Measurements from ENCODE around the gene C3orf62.
"Not testable (repeated sequence)": the region's sequence is repeated elsewhere in the genome, so short reads cannot be mapped to it uniquely, and the experiment has no call there.

Gene C3orf62

DNA sequence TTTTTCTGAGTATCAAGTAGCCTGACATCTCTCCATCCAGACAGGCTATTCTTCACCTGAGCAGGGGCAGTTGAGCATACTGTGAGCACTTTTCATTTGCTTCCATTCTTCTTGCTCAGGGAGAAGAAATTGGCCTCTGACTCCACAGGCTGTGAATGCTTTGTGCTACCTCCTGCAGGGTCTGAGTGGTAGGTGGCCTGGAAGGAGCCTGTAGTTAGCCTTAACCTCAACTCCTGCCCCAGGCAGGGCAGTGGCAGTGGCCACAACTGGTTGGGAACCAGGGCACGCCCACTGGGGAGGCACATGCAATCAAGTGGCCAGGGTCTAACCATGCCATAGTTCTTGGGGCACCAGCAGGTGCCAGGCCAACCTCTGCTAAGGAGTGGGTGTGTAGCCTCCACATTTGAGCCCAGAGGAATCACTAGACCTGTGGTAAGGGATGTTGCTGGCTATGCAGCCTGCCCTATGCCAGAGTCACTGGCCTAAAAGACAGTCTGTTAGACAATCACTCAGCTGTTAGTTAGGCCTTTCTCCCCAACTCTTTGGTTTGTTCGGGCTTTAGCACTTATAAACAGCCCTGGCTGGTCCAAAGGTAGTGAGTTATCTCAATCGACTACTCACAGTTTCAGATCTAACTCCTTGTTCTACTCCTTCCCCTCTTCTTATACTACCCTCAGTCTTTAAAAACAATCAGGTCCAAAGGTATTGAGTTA is 7.4 kb downstream of the C3orf62 start:
- no peak for DNase-seq (ENCODE audit: low spot score)

DNA sequence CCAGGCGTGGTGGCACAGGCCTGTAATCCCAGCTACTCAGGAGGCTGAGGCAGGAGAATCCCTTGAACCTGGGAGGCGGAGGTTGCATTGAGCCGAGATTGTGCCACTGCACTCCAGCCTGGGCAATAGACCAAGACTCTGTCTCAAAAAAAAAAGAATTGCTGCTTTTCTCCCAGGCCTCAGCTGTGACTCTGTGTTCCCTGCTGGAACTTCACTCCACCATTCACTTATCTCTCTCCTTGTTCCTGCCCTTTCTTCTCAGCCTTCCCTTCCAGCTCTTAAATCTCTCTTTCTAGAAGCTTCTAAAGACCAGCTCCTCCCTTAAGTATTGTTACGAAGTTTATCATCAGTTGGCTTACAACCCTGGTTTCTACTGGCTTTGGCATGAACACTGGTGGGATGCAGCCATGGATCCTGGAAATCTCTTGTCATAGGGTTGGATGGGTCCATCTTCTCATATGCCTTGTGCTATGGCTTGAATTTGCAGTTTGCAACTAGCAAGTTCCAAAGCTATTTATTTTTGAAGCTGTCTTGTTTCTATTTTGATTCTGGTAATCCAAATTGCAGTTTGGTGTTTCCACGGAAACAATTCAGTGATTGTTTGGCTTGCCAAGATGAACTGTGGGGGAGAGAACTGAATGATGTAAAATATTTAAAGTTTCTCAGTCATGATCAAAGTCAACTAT is 10.5 kb downstream of the C3orf62 start:
- no peak for DNase-seq (ENCODE audit: low spot score)

DNA sequence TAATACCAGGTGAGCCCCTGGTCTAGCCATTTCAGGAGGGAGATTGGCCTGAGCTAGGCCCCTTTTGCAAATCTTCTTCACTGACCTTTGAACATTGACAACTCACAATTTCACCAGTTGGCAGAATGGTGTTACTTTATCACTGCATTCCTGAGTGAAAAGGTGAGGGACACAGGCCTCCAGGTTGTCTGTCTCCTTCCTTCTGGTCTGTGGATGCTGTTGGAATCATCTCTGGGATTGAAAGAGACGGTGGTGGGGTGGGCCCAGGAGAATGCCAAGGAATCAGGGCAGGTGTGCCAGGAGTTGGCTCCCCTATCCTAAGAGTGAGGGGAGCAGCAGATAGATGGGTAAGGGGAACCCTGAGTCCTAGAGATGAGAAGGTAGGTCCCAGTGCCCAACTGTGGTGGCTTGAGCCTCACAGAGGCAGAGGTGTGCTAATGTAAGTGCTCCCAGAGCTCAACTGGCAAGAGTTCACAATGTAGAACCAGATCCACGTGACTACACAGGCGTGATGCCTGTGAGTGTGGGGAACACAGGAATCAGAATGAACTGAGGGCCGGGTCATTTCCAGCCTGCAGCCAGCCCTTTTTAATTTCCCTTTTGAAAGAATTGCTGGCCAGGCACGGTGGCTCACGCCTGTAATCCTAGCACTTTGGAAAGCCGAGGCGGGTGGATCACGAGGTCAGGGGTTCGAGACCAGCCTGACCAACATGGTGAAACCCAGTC is 11.2 kb downstream of the C3orf62 start:
- no peak for DNase-seq (ENCODE audit: low spot score)

DNA sequence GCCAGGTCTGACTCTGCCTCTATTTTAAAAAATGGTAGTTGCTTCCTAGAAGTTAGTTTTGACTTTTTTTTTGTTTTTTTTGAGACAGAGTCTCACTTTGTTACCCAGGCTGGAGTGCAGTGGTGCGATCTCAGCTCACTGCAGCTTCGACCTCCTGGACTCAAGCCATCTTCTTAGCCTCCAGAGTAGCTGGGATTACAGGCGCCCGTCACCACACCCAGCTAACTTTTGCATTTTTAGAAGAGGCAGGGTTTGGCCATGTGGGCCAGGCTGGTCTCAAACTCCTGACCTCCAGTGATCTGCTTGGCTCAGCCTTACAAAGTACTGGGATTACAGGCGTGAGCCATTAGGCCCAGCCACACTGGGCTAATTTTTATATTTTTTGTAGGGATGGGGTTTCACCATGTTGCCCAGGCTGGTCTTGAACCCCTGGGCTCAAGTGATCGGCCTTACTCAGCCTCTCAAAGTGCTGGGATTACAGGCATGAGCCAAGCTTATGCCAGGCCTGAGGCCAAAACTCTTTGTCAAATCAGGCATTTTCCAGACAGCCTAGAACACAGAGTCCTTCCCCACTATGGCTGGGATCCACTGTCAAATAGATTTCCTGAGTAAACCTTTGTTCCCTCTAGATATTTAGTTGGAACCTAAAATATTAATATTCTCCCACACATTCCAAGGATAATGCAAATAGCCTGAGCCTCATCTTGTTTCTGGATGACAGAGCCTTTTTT is 13.7 kb downstream of the C3orf62 start:
- DNase-seq (ENCODE audit: low spot score) = no peak

DNA sequence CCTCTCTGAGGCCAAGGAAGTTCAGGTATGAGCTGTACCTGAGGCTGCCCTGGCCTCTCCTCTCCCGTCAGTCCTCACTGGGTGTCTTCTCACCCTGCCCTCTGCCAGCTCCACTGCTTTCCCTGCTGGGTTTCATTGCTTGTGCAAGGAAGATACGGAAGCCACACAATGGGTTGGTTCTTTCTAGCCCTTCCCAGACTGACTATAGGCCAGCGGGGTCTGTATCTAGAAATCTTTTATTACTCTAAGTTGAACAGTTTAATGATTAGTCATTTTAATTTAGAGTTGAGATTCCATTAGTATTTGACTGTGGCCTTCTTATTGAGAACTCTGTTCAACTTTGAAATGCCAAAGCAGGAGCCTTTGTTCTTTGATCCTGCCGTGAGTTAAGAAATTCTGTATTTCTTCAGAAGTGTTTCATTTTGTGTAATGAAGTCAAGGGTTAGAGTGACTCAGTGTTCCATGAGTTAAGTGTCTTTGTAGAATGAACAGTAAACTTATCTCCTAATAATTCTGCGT is 16.2 kb downstream of the C3orf62 start:
- no peak for DNase-seq (ENCODE audit: low spot score)

DNA sequence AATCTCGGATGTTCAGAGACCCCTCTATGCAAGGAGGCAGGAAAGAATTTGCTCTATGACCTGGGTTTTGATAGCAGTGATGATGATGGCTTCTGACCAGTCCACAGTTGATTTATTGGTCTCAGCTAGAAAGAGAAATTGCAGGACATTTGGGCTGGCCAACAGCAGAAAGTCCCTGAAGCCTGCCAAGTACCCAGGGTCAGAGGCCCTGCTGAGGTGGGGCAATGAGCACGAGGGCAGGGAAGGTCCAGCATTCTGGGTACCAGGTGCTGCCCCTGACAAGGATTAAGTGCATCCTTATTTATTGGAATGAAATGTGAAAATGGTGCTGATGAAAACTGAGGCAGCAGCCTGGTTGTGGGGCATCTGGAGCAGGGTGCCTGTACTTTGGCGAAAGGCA is 19.8 kb downstream of the C3orf62 start:
- DNase-seq (ENCODE audit: low spot score) = no peak

DNA sequence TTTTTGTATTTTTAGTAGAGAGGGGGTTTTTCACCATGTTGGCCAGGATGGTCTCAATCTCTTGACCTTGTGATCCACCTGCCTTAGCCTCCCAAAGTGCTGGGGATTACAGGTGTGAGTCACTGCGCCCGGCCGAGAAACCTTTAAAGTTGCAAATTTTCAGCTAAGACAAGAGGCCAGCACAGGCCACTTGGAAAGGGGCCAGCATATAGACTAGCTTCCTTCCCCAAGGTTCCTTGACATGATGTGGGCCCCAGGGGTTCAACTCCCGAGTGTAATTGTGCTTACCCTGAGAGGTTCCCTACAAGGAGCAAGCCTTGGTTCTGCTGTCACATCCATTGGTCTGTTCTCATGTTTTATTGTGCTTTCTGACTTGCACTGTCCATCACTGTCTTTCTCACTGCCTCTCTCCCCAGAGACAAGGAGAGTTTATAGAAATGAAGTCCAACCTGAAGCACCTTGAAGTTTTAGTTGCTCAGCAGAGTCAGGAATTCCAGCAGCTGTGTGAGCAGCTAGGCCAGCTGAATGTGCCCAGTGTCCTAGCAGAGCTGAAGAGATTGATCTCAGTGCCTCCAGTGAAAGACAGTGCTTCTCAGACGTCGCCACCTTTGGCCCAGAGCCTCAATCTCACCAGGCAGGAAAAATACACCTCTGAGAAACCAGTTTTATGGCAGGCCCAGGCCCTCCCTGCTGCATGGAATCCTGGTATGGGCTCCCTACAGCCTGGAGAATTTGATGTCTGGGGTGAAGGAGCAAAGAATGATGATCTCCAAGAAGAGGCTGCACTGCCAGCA is 21.1 kb downstream of the C3orf62 start:
- DNase-seq (ENCODE audit: low spot score) = no peak

DNA sequence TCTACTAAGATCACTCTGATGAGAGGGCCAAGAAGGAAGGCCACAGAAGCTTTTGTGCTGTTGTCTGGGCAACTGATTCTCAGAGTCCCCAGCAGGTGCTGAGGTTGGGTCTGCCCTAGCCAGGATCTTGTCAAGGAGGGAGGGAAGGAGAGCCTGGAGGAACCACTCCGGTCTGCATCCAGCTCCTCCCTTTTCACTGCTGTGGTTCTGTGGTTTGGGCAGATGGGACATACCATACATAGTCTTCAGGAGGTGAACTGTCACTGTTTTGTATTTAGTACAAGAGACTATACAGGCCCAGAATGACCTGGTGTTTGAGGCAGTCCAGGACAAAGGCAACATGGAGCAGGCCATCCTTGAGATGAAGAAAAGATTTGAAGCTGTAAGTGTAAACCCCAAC is 21.9 kb downstream of the C3orf62 start:
- DNase-seq (ENCODE audit: low spot score) = no peak

DNA sequence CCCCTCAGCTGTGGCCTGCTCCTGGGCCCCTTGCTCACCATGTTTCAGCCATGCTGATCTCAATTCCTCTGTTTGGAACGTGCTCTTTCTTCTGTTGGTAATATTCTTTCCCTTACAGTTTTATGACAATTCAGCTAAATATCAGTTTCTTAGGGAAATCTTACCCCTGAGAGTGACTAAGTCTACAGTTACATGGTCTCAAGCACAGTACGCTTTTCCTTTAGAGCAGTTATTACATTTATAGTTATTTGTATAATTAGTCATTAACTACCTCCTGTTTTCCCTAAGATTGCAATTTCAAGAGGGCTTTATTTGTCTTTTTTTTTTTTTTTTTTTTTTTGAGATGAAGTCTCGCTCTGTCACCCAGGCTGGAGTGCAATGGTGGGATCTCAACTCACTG is 23.5 kb downstream of the C3orf62 start:
- DNase-seq (ENCODE audit: low spot score) = no peak

DNA sequence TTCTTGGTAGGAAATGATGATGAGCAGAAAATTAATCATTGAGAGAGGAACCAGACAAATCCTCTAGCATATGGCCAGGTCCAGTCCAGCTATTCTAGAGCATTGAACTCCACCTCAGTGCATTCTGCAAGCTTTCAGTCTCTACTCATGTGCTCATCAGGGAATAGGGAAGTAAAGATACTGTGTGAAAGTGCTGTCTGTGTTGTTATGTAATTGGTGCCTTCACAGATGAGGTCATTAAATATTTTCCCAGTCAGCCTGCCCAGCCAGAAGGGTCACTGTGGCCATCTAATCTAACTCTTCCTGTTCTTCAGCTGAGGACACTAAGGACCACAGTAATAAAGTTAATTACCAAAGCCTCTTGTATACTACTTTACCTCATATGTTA is 28.2 kb downstream of the C3orf62 start:
- no peak for DNase-seq (ENCODE audit: low spot score)

DNA sequence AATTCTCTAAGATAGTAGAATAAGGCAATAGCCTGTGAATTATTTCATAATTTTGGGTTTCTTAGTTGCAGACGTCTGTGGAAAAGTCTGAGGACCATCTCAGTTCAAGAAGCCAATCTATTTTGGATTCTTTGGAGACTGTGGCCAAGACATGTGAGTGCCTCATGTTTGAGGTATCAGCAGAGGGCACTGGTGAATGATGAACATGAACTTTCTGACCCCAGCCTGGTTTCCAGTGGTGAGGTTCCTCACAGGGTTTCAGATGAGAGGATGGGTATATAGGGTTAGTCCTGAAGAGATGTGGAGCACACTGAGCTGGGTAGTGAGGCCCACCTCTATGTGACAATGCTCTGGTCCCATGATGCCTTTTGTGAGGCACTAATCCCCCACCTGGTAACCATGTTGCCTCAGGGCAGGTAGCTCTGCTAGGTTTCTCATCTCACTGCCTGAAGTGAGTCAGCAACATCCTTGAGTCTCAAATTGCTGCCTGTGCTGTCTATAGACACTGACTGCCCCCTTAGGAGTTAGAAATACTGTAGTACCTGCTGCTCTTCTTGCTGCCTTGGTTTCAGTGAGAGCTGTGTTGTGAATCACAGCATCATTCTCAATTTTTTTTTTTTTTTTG is 32.3 kb downstream of the C3orf62 start:
- no peak for DNase-seq (ENCODE audit: low spot score)

DNA sequence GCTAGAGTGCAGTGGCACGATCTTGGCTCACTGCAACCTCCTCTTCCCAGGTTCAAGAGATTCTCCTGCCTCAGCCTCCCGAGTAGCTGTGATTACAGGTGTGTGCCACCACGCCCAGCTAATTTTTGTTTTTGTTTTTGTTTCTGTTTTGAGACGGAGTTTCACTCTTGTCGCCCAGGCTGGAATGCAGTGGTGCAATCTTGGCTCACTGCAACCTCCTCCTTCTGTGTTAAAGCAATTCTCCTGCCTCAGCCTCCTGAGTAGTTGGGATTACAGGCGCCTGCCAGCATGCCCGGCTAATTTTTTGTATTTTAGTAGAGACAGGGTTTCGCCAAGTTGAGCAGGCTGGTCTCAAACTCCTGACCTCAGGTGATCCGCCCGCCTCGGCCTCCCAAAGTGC is 36.9 kb downstream of the C3orf62 start:
- DNase-seq (ENCODE audit: low spot score) = not testable (repeated sequence)

DNA sequence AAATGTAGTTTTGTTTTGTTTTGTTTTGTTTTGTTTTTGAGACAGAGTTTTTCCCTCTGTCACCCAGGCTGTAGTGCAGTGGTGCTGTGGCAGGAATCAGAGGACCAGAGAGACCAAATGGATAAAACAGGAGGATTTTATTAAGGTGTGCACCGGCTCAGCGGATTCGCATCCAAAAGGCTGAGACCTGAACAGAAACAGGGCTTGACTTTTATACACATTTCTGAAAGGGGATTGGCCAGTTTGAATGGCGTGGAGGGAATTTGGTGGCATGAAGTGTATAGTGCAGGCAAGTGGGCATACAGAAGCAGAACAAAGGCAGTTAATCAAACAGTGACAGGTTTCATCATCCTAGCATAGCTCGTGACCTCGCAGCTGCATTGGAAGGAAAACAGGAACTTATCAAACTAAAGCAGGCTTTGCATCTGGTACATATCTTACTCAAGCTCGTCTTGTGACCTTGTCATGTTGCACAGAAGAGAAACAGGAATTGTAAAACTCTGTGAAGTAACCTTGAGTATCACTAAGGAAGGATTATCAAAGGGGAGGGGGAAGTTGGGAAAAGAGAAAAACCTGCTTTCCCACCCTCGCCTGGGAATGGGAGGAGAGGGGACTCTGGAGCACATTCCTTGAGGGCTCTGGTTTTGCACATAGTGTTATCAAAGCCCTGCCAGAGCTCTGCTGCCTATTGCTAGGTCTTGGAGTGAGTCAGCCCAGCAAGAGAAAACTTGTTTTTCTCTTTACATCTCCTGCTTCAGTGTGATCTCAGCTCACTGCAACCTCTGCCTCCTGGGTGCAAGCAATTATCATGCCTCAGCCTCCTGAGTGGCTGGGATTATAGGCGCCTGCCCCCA is 38.5 kb downstream of the C3orf62 start:
- DNase-seq (ENCODE audit: low spot score) = no peak

DNA sequence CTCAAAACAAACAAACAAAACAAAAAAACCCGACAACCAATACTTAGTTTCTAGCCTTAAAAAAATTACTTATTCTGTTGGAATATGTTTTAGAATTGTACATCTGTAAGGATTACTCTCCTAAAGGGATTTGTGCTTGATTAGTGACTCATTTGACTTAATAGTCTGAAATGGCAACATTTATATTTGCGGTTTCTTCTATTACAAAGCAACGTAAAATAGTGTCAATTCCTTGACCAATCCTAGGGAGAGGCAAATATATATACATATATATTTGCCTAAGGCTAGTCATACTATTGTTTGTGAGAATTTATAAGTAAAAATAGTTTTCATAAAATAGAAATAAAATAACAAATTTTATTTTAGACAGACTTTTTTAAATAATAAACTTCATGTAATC is 39.7 kb downstream of the C3orf62 start:
- no peak for DNase-seq (ENCODE audit: low spot score)

DNA sequence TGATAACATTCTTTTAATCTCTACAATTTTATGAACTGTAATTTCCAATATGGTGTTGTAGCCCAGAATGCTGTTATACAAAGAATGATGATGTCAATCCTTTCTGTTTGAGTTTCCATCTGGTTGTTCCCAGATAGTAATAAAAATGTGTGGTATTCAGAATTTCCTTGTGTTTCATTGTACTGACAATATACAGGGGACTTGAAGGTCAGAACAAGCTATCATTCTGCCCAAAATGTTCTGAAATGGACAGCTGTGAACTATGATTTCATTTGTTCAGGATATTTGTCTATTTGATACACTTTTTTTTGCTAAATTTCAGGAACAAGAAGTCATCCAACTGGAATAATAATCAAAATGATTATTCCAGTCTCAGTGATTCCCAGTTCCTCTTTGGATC is 40.8 kb downstream of the C3orf62 start:
- DNase-seq (ENCODE audit: low spot score) = no peak

DNA sequence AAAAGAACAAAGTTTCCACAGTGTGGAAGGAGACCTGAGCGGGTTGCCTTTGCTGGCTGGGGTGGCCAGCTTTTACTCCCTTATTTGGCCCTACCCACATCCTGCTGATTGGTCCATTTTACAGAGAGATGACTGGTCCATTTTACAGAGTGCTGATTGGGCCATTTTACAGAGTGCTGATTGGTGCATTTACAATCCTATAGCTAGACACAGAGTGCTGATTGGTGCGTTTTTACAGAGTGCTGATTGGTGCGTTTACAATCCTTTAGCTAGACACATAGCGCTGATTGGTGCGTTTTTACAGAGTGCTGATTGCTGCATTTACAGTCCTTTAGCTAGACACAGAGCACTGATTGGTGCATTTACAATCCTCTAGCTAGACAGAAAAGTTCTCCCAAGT is 48.2 kb downstream of the C3orf62 start:
- DNase-seq (ENCODE audit: low spot score) = not testable (repeated sequence)

DNA sequence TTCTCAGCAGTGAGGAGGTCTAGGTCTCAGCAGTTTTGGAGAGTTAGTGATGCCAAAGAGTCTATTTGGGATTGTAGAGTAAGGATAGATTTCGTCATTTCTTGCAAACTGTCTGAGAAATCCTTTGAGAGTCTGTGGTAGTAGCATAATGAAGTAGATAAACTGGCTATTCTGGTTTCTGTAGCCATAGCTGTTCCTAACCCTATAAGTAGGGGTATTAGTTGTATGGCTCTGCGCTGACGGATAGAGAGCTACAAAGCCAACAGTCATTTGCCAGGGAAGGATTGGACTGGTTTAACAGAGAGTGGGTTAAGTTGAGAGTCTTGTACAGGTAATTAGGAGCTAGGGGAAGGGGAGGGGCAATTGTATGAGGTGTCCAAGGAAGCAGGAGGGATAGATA is 55.0 kb downstream of the C3orf62 start:
- DNase-seq (ENCODE audit: low spot score) = no peak

DNA sequence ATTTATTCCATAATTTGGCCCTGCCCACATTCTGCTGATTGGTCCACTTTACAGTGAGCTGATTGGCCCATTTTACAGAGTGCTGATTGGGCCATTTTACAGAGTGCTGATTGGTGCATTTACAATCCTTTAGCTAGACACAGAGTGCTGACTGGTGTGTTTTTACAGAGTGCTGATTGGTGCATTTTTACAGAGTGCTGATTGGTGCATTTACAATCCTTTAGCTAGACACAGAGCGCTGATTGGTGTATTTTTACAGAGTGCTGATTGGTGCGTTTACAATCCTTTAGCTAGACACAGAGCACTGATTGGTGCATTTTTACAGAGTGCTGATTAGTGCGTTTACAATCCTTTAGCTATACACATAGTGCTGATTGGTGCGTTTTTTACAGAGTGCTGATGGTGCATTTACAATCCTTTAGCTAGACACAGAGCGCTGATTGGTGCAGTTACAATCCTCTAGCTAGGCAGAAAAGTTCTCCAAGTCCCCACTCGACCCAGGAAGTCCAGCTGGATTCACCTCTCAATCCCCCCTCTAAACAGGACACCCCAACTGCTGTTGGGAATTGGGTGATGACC is 56.0 kb downstream of the C3orf62 start:
- not testable (repeated sequence) for DNase-seq (ENCODE audit: low spot score)

DNA sequence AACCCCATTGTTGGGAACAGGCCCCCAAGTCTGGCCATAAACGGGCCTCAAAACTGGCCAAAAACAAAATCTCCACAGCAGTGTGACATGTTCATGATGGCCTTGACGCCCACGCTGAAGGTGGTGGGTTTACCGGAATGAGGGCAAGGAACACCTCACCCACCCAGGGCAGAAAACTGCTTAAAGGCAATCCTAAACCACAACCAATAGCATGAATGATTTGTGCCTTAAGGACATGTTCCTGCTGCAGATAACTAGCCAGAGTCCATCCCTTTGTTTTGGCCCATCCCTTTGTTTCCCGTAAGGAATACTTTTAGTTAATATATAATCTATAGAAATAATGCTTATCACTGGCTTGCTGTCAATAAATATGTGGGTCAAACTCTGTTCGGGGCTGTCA is 57.9 kb downstream of the C3orf62 start:
- no peak for DNase-seq (ENCODE audit: low spot score)
